DND-41 (cell line): ENCODE results near the gene TRAF1.

ENCODE experiments used
- ATAC-seq: fragments of 200-7000 bp; cut with Tn5 transposase; 3 replicates; pipeline ENCODE4 v1.9.1; 2021; ENCODE audit warnings: low read depth; ENCODE audit not compliant: insufficient read depth
- DNase-seq: peaks from one replicate; pipeline ENCODE4 v3.0.0-alpha.2; 2020
- H2AFZ ChIP-seq: 2 replicates; pipeline ENCODE4 v1.6.0; 2012; ENCODE audit warnings: low read depth, low read length
- H3K27ac ChIP-seq: 2 replicates; pipeline ENCODE4 v1.5.1; 2012; ENCODE audit warnings: low read length, inconsistent platforms
- H3K27me3 ChIP-seq: fragments of 200-600 bp; sonication (generic); 2 replicates; pipeline ENCODE4 v1.6.0; 2012; ENCODE audit warnings: low read length, mild to moderate bottlenecking, inconsistent platforms; ENCODE audit not compliant: insufficient read depth, poor library complexity
- H3K36me3 ChIP-seq: 2 replicates; pipeline ENCODE4 v1.5.1; 2012; ENCODE audit warnings: low read length, inconsistent platforms; ENCODE audit not compliant: insufficient read depth
- H3K4me1 ChIP-seq: 2 replicates; pipeline ENCODE4 v1.5.1; 2012; ENCODE audit warnings: mild to moderate bottlenecking, low read length; ENCODE audit not compliant: insufficient read depth
- H3K4me2 ChIP-seq: 2 replicates; pipeline ENCODE4 v1.6.0; 2012; ENCODE audit warnings: mild to moderate bottlenecking, moderate library complexity, low read length, inconsistent platforms; ENCODE audit not compliant: insufficient read depth
- H3K4me3 ChIP-seq, 2 experiments: fragments of 200-600 bp in 1 of 2; shearing (Covaris generic) in 1 of 2; 2 replicates each; pipeline ENCODE4 v1.5.1; 2012 to 2016; ENCODE audit warnings: inconsistent platforms in 2 of 2, low read length in 2 of 2, mild to moderate bottlenecking in 2 of 2, low read depth in 1 of 2, moderate library complexity in 1 of 2
- H3K79me2 ChIP-seq: 2 replicates; pipeline ENCODE4 v1.6.0; 2012; ENCODE audit warnings: low read length, inconsistent platforms; ENCODE audit not compliant: insufficient read depth
- H3K9ac ChIP-seq: 2 replicates; pipeline ENCODE4 v1.6.0; 2012; ENCODE audit warnings: low read depth, mild to moderate bottlenecking, inconsistent platforms, low read length, moderate library complexity
- H3K9me3 ChIP-seq: 2 replicates; pipeline ENCODE4 v1.5.1; 2012; ENCODE audit warnings: low read length, moderate library complexity, mild to moderate bottlenecking, inconsistent platforms; ENCODE audit not compliant: insufficient read depth, severe bottlenecking
- H4K20me1 ChIP-seq: 2 replicates; pipeline ENCODE4 v1.6.0; 2012; ENCODE audit warnings: low read length; ENCODE audit not compliant: insufficient read depth
- CTCF ChIP-seq: IDR thresholded peaks from 2 replicates; pipeline ENCODE4 v1.5.1; 2012; ENCODE audit warnings: borderline replicate concordance, low read length, moderate library complexity, mild to moderate bottlenecking; ENCODE audit not compliant: poor library complexity, severe bottlenecking; ENCODE audit errors: extremely low read depth
- EZH2 ChIP-seq: IDR thresholded peaks from 3 replicates; pipeline ENCODE4 v1.6.1; 2012; ENCODE audit warnings: borderline replicate concordance, low read depth, mild to moderate bottlenecking, moderate library complexity, low read length, inconsistent platforms; ENCODE audit not compliant: severe bottlenecking

Gene TRAF1

GRCh38 chr9:120935383-120935857 is 8.8 kb upstream of the TRAF1 start:
- no peak overlapping the region for H3K4me3 ChIP-seq
- no peak overlapping the region for H2AFZ ChIP-seq
- H3K27me3 ChIP-seq: no peaks in the 10 kb centered on the region
- no peaks in the 10 kb centered on the region for H3K79me2 ChIP-seq
- H3K4me2 ChIP-seq: peak overlapping the region; percentile 41
- H3K9ac ChIP-seq: peak overlapping the region; percentile 31; the same call in 1 of the 2 replicates
- TF ChIP-seq CTCF (no peak), EZH2 (no peak)
- H4K20me1 ChIP-seq: no peaks in the 10 kb centered on the region
- peak; percentile 13 for DNase-seq
- no peaks in the 10 kb centered on the region for H3K9me3 ChIP-seq
- H3K36me3 ChIP-seq: no peaks in the 10 kb centered on the region
- ATAC-seq: no peak
- H3K4me1 ChIP-seq: peaks cover 54% of the 10 kb centered on the region
- H3K27ac ChIP-seq: peak overlapping the region; percentile 78

GRCh38 chr9:120934281-120934680 is 7.7 kb upstream of the TRAF1 start:
- Histone ChIP-seq H3K4me3 (no peak overlapping the region), H3K79me2 (no peaks in the 10 kb centered on the region), H3K9ac (no peak overlapping the region), H2AFZ (no peak overlapping the region), H3K27ac (no peak overlapping the region), H4K20me1 (no peaks in the 10 kb centered on the region), H3K9me3 (no peaks in the 10 kb centered on the region), H3K4me1 (peaks cover 61% of the 10 kb centered on the region), H3K27me3 (no peaks in the 10 kb centered on the region), H3K36me3 (no peaks in the 10 kb centered on the region), H3K4me2 (no peak overlapping the region)
- ATAC-seq (no peak), DNase-seq (no peak)
- no peak for TF ChIP-seq EZH2
- TF ChIP-seq CTCF: no peak

GRCh38 chr9:120933310-120934055 is 6.9 kb upstream of the TRAF1 start:
- Histone ChIP-seq H3K4me1 (peaks cover 69% of the 10 kb centered on the region), H3K4me3 (no peak overlapping the region), H3K36me3 (no peaks in the 10 kb centered on the region), H3K79me2 (no peaks in the 10 kb centered on the region), H3K27ac (no peak overlapping the region), H4K20me1 (no peaks in the 10 kb centered on the region), H2AFZ (no peak overlapping the region), H3K9me3 (no peaks in the 10 kb centered on the region), H3K27me3 (no peaks in the 10 kb centered on the region), H3K4me2 (no peak overlapping the region), H3K9ac (no peak overlapping the region)
- DNase-seq (no peak), ATAC-seq (no peak)
- TF ChIP-seq CTCF (no peak), EZH2 (no peak)
